SJCRH30 (cell line): ENCODE results near the gene PLPP3. TPM values are rescaled to one million over a fixed set of nuclear protein-coding genes. Genes with fewer than 3 reads are reported as not detected.

Source experiments
- DNase-seq, 2 experiments: peaks; one replicate each; pipeline ENCODE4 v3.0.0-alpha.2; 2015 to 2020
- H3K27ac ChIP-seq: fragments of 250-450 bp; sonication (Bioruptor Pico); 2 replicates; pipeline ENCODE4 v1.5.1; 2020; ENCODE audit warnings: mild to moderate bottlenecking, moderate library complexity
- H3K27me3 ChIP-seq: fragments of 250-450 bp; sonication (Bioruptor Pico); 2 replicates; pipeline ENCODE4 v1.5.1; 2020; ENCODE audit warnings: mild to moderate bottlenecking, moderate library complexity
- H3K36me3 ChIP-seq: fragments of 250-450 bp; sonication (Bioruptor Pico); 2 replicates; pipeline ENCODE4 v1.5.1; 2020; ENCODE audit warnings: mild to moderate bottlenecking, moderate library complexity
- H3K4me1 ChIP-seq: fragments of 250-450 bp; sonication (Bioruptor Pico); 2 replicates; pipeline ENCODE4 v1.5.1; 2020; ENCODE audit warnings: mild to moderate bottlenecking, moderate library complexity
- H3K4me3 ChIP-seq: fragments of 250-450 bp; sonication (Bioruptor Pico); 2 replicates; pipeline ENCODE4 v1.5.1; 2020; ENCODE audit warnings: mild to moderate bottlenecking, moderate library complexity
- H3K9me3 ChIP-seq: fragments of 250-450 bp; sonication (Bioruptor Pico); replicated peaks from 2 replicates; pipeline ENCODE4 v1.5.1; 2020; ENCODE audit warnings: mild to moderate bottlenecking, moderate library complexity
- total RNA-seq: library from RNA; depleted of rRNA; stranded (reverse); fragments of >200 nt; shearing (Covaris generic); gene quantifications from 2 replicates; pipeline ENCODE4 v1.2.3, GENCODE V29; 2014

The PLPP3 gene
- total RNA-seq, 1 experiment from 2014 or later, result not detected

DNA sequence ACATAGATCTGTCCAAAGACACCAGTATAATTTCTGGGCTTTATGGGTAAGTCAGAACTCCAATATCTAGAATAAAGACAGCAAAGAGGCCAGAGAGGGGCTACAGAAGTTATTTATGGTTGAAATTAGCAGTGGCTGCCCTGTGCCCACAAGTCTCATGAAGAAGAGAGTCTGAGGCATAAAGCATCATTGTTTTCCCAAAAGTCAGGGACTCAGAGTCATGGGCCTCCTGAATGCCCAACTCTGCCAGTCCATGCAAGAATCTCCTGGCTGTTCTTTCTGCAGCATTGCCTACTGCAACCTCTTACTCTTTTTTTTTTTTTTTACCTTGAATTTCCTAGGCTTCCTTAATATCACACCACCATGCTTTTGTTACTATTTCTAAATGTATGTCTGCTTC, 49.6 kb downstream of the PLPP3 start:
- H3K9me3 ChIP-seq, result no peaks in the 10 kb centered on the region
- H3K27me3 ChIP-seq, result no peaks in the 10 kb centered on the region
- H3K27ac ChIP-seq, result no peak overlapping the region
- H3K4me3 ChIP-seq, result no peak overlapping the region
- no peaks in the 10 kb centered on the region for H3K4me1 ChIP-seq
- DNase-seq, result no peak
- H3K36me3 ChIP-seq, result no peaks in the 10 kb centered on the region

DNA sequence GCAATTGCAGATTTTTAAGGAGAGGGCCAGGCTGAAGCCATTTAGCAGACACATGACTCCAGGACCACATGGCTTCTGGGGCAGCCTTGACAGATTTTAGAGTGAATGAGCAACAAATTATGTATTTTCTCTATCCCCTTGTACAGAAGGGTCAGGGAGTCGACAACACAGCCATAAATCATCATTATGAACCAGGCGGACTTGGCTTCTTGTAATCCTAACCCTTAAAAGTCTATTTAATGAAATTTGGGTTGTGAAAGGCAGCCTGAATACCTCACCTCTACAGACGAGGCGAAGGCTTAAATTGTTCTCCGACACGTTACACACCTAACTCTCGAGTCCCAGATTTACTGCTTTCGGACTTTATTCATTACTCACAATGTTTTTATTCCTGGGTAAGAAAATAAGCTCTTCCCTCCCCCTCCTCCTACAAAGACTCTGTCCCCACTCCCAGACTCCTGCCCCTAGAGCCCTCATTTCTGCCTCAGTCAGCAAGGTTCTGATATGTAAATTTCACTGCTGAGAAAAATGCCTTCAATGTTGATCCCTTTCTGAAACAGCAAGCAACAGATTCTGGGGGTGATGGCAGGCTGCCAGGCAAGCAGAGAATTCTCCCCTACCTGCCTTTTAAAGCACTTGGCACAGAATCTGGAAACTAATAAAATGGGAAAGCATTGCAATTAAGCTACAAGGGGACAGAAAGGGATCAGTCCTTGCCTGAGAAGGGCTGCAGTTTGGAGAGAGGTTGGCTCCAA, 51.6 kb downstream of the PLPP3 start:
- H3K9me3 ChIP-seq, result no peaks in the 10 kb centered on the region
- no peak overlapping the region for H3K27ac ChIP-seq
- H3K4me1 ChIP-seq, result no peaks in the 10 kb centered on the region
- DNase-seq, result no peak
- no peak overlapping the region for H3K4me3 ChIP-seq
- no peaks in the 10 kb centered on the region; the same call in 1 of the 2 replicates for H3K27me3 ChIP-seq
- H3K36me3 ChIP-seq, result no peaks in the 10 kb centered on the region

DNA sequence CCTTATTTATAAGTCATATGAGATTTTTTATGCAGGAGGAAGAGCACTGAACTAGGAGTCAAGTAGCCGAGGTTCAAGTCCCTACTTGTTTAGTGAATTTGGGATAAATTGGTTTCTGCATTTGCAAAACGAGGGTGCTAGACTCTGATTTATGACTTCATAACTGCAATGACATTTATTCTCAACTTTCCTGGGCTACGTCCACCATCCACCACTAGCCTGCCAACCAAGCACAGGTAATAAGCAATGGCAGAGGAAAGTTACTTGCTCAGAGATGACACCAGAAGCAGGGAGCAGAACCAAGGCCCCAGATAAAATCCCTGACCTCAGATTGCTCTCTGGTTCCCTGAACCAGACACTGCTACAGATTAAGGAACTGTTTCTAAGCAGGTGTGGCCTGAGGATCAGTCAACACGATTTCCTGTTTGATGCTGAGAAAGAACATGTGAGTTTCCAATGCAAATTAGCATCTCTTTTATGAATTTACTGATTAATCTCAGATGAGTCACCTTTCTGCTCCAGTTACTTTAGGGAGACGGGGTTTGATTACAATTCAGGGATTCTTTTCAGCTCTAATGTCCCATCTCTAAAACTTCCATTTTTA, 52.7 kb downstream of the PLPP3 start:
- Histone ChIP-seq H3K27me3 (no peaks in the 10 kb centered on the region; the same call in 1 of the 2 replicates), H3K36me3 (no peaks in the 10 kb centered on the region), H3K9me3 (no peaks in the 10 kb centered on the region), H3K4me3 (no peak overlapping the region), H3K27ac (no peak overlapping the region), H3K4me1 (no peaks in the 10 kb centered on the region)
- no peak for DNase-seq

DNA sequence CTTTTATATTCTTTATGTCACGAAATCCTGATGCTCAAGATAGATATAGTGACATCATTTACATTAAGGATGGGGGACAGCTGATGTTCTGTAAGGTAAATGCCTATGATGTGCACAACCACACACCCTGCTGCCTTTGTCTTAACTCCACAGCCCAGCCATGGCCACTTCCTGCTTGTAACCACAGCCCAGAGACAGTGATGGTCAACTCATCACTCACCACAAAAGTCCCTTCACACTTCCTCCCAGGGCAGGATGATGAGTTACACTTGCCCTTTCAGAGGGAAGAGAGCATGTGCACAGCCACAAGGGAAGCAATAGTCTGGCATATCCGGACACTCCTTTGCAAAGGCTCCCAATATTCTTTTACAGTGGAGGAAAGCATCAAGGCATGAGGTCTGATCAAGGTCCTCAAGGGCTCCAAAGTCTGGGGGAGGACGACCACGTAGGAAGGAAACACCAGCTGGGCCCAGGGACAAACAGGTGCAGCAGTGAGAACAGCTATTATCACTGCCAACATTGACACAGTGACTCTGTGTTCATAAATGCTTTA, 53.8 kb downstream of the PLPP3 start:
- H3K27me3 ChIP-seq, result no peaks in the 10 kb centered on the region; the same call in 1 of the 2 replicates
- H3K36me3 ChIP-seq, result no peaks in the 10 kb centered on the region
- no peaks in the 10 kb centered on the region for H3K4me1 ChIP-seq
- no peaks in the 10 kb centered on the region for H3K9me3 ChIP-seq
- no peak for DNase-seq
- no peak overlapping the region for H3K27ac ChIP-seq
- H3K4me3 ChIP-seq, result no peak overlapping the region

DNA sequence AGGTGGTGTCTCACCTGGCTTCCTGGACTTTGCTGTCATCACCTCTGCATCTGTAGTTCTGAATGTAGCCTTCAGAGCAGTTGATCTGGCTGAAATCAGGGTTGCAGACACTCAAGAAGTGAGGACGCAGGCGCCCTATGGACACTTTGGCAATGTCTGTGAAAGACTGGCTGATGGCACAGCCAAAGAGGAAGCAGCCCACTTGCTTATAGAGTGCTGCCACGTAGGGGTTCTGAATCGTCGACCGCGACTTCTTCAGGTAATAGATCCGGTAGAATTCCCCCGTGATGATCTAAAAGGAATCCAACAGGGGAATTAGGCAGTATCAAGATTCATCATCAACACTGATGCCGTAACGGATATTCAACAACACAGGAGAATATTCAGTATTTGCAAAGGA, 55.1 kb downstream of the PLPP3 start:
- H3K4me1 ChIP-seq, result no peaks in the 10 kb centered on the region
- DNase-seq, result no peak
- no peaks in the 10 kb centered on the region for H3K36me3 ChIP-seq
- no peaks in the 10 kb centered on the region for H3K9me3 ChIP-seq
- no peak overlapping the region for H3K4me3 ChIP-seq
- H3K27ac ChIP-seq, result no peak overlapping the region
- no peaks in the 10 kb centered on the region; the same call in 1 of the 2 replicates for H3K27me3 ChIP-seq

DNA sequence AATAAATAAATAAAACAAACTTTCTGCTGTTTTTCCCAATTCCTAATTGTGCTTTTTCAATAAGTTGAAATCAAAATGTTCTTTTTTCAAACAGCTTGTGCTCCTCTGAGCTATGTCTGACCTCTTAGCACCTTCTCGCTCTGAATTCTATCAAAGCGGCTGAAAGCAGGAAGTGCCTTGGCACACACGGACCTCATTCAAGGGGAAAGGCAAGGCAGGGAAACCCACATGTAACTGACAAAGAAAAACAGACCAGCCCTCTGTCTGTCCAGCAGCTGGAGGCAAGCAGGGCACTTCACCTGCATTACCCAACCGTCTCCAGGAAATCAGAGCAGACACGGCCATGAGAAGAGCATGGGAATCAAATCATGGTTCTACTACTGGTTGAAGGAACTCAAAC, 56.7 kb downstream of the PLPP3 start:
- H3K36me3 ChIP-seq, result no peaks in the 10 kb centered on the region

DNA sequence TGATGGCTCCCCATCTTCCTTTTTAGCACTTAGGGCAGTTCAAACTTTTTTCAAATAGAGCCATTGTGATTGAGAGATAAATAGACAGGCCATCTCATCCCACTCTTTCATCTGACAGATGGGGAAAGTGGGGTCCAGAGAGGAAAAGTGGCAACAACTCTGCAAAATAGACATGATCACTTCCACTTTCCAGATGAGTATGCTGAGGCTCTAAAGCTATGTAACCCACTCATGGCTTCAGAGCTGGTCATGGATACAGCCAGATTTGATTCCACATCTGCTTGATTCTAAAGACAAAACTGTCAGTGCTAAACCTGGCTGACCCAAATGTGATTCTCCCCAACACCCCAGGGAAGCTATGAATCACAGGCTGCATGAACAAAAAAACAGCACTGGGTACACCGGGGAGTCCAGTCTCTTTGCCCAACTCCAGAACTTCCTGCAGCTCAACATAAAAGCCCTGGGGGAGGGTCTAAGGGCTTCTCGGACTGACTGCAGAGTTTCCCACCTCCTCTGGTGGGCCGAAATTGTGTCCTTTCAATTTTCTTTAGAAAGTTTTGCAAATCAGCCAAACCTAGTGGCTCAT, 59.3 kb downstream of the PLPP3 start:
- Histone ChIP-seq H3K36me3 (no peaks in the 10 kb centered on the region), H3K4me1 (no peaks in the 10 kb centered on the region), H3K27ac (no peak overlapping the region), H3K27me3 (no peaks in the 10 kb centered on the region; the same call in 1 of the 2 replicates), H3K4me3 (no peak overlapping the region), H3K9me3 (no peaks in the 10 kb centered on the region)
- no peak for DNase-seq

More for the DNA sequence above, 56.7 kb downstream of the PLPP3 start:
- Histone ChIP-seq H3K9me3 (no peaks in the 10 kb centered on the region), H3K4me1 (no peaks in the 10 kb centered on the region), H3K27me3 (no peaks in the 10 kb centered on the region; the same call in 1 of the 2 replicates), H3K27ac (no peak overlapping the region), H3K4me3 (no peak overlapping the region)
- DNase-seq, result no peak

DNA sequence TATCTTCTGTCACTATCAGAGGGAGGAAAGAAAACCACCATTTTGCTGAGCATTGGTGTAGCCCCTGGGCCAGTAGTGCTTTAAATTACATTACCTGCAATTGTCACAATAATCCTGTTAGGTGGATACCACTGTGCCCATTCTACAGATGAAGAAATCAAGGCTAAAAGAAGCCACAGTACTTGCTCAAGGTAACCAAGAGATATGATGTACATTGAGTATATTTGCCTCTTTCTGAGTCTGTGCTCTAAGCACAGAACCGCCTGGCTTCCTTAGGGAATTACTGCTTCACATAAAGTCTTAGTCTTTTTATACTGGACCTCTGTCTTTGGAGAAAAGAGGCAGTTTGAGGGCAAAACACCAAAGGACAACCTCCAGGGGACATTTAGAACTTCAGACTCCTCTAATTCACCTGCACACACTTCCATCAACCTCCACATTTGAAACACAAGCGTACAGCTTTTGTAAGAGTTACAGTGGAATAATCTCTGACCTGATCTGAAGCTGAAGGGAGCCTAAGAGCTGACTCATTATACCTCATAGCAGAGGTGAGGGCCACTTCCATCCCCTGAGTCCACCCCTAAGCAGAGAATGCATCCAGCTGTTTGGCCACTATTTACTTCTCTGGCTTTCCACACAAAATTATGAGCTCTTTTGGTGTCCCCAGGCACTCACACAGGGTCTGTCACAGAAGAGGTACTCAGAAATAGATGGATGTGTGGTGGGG, 61.8 kb downstream of the PLPP3 start:
- Histone ChIP-seq H3K27ac (no peak overlapping the region), H3K9me3 (no peaks in the 10 kb centered on the region), H3K4me3 (no peak overlapping the region), H3K36me3 (no peaks in the 10 kb centered on the region), H3K4me1 (no peaks in the 10 kb centered on the region), H3K27me3 (no peaks in the 10 kb centered on the region)
- DNase-seq, result no peak

DNA sequence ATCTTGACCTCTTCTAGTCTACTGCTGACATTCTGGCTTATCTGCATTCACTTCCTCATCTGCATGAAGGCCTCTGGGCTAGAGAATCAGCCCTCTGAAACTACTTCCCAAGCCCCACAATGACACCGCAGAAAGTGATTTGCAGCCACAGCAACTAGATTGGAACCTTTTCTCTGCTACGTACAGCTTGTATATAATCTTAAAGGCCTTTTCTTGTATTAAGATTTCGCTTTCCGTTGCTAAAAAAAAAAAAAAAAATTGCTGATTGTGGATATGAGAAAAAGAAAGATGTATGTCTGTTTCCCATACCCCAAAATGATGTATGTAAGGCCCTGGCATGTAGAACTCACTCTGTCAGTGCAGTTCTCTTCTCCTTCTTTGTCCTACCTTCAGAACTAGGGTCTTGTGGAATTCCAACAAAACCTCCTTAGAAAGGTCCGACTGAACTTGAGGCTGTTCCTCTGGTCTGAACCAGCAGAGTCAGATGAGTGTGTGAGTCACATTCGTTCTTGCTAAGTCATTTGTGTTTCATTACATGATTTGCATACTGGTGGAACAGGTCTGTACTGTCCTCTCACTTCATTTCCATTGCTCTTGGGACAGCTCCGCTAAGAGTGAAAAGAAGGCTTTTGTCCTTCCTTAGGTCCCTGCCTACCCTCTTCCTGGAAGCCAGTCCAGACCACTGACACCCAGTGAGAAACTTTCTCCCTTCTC, 62.7 kb downstream of the PLPP3 start:
- Histone ChIP-seq H3K4me1 (no peaks in the 10 kb centered on the region), H3K27me3 (no peaks in the 10 kb centered on the region), H3K36me3 (no peaks in the 10 kb centered on the region), H3K4me3 (no peak overlapping the region), H3K9me3 (no peaks in the 10 kb centered on the region), H3K27ac (no peak overlapping the region)
- DNase-seq, result no peak

DNA sequence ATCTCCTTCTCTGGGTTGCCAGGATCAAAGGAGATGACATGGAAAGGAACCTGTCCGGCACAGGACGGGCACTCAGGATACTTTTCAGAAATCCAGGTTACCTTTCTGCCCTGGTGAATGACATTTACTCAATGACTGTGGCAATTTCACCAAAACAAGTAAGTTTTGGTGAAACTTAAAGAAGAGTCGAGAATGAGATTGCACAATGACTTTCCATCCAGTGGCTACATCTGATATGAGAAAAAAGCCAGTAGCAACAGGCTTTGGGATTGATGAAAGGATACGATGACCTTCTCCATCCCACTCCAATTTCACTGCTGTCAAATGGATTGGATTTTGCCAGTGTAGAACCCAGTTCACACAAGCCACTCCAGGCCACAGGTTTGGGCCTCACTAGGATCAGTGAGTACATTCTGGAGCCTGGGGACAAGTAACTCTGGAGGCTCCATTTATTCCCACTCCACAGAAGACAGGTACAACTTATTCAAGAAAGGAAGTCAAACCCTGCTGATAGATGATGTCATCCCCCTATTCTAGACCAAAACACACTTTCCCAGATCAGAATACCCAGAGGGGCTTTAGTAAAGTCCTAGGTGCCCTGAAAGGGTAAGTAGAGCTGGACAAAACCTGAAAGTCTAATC, 63.3 kb downstream of the PLPP3 start:
- Histone ChIP-seq H3K27ac (no peak overlapping the region), H3K27me3 (no peaks in the 10 kb centered on the region), H3K4me1 (no peaks in the 10 kb centered on the region), H3K9me3 (no peaks in the 10 kb centered on the region), H3K4me3 (no peak overlapping the region), H3K36me3 (no peaks in the 10 kb centered on the region)
- no peak for DNase-seq

DNA sequence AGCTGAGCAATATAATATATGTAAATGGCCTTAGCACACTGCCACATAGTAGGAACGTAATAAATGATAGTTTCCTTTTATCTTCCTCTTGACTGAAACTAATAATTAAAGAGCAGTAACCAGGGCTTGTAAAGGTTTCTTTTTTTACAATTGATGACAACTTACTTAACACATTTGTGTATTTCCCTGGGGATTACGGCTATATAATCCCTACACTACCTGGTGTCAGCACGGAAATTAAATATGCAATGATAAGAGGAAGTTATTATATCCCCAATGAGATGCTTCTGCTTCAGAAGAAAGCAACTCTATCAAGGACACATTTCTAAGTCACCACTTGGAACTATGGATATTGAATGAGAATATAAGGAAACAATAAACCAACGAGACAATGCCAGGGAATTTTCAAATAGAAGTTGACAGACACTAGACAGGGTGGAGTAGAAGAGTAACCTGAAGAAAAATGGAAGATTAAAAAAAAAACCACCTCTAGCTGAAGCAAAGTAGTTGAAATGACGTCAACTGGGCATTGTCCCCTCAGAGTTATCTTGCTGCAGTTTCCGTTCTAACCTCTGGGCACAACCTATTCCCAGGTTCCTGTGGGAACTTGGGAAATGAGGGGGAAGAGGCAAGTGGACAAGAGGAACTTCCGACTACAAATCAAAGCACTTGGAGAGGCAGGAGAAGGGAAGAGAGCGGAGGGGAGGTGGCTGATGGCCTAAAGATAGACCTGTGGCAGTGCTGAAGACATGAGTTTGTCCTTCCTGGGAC, 66.5 kb downstream of the PLPP3 start:
- no peaks in the 10 kb centered on the region for H3K9me3 ChIP-seq
- H3K4me3 ChIP-seq, result no peak overlapping the region
- no peaks in the 10 kb centered on the region for H3K36me3 ChIP-seq
- no peak for DNase-seq
- H3K27me3 ChIP-seq, result no peaks in the 10 kb centered on the region
- no peaks in the 10 kb centered on the region for H3K4me1 ChIP-seq
- no peak overlapping the region for H3K27ac ChIP-seq

DNA sequence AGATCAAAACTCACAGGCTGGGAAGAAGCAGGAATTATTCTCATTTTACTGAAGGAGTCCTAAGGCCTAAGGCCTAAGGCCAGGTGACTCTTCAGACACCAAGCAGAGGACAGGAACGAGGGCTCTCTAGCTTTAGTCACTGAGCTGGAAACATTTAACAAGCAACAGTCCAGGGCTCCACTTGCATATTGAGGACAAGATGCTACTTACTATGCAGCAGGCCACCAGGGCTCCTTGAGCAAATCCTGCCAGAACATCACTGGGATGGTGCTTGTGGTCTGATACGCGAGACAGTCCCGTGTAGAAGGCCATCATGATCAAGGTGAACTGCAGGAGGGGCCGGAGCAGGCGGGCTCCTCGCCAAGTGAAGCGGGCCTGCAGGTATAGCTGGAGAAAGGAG, 67.6 kb downstream of the PLPP3 start:
- peaks cover under 1% of the 10 kb centered on the region; the same call in 1 of the 2 replicates for H3K4me1 ChIP-seq
- H3K9me3 ChIP-seq, result no peaks in the 10 kb centered on the region
- H3K27me3 ChIP-seq, result no peaks in the 10 kb centered on the region
- no peaks in the 10 kb centered on the region for H3K36me3 ChIP-seq
- no peak overlapping the region for H3K4me3 ChIP-seq
- no peak for DNase-seq
- H3K27ac ChIP-seq, result no peak overlapping the region

DNA sequence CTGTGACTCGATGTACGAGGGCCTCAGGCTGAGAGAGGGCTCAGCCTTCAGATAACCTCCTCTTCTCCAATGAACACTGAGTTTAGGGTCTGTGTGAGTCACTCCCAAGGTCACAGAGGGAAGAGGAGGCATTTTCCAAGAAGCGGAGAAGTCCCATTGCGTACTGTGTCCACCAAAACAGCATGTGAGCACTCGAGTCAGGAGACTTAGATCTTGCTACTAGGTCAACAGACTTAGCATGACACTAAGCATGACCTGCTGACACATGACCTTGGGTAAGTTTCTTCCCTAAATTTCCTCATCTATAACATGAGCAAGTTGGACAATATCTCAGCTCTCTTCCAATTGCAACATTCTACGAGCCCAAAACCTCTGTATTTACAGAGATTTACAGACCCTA, 68.0 kb downstream of the PLPP3 start:
- no peaks in the 10 kb centered on the region for H3K9me3 ChIP-seq
- H3K36me3 ChIP-seq, result no peaks in the 10 kb centered on the region
- no peaks in the 10 kb centered on the region for H3K27me3 ChIP-seq
- H3K27ac ChIP-seq, result no peak overlapping the region
- DNase-seq, result no peak
- H3K4me3 ChIP-seq, result no peak overlapping the region
- peaks cover 5% of the 10 kb centered on the region; the same call in 1 of the 2 replicates for H3K4me1 ChIP-seq
